ENCODE results near the gene POP4. TPM values are rescaled to one million over a fixed set of nuclear protein-coding genes. Genes with fewer than 3 reads are reported as not detected.

POP4 gene
- total RNA-seq, 2 experiments from 2014 or later, result 79.9 to 80.3 TPM

Other genes starting within 250 kb of the POP4 start
- gene VSTM2B, start 80.3 kb upstream of the POP4 start, total RNA-seq, result not detected
- 10 to 100 TPM; 33.3 to 35.9 TPM for gene PLEKHF1, start 59.2 kb downstream of the POP4 start, total RNA-seq
- gene C19orf12, start 109.0 kb downstream of the POP4 start, total RNA-seq, result 10 to 100 TPM; 31.8 to 38.2 TPM
- 10 to 100 TPM; 20.3 to 23.5 TPM for gene CCNE1, start 205.7 kb downstream of the POP4 start, total RNA-seq

Measured in activated naive CD8-positive, alpha-beta T cell treated with anti-CD3 and anti-CD28 coated beads, Interleukin-2, amount 10 ng/mL, durations not matched to agents 7 days and 5 days (primary cell).